PFSK-1 (cell line): ENCODE measurements around the gene CTNND2.

ENCODE experiments used
- FOXP2 ChIP-seq: optimal IDR thresholded peaks from 2 replicates; pipeline ENCODE3; 2011; ENCODE audit warnings: borderline replicate concordance, control low read depth, inconsistent platforms; ENCODE audit not compliant: insufficient read depth; ENCODE audit errors: extremely low read length, extremely low read depth
- POLR2AphosphoS5 ChIP-seq: IDR thresholded peaks from 2 replicates; pipeline ENCODE4 v1.6.1; 2012; ENCODE audit warnings: low read depth, mild to moderate bottlenecking, control low read depth, low read length, moderate library complexity
- REST ChIP-seq, 2 experiments: IDR thresholded peaks; 2 replicates each; pipeline versions ENCODE4 v1.6.1 to v1.8.0; 2011 to 2012; ENCODE audit warnings: low read depth in 2 of 2, low read length in 2 of 2, control low read depth in 1 of 2, inconsistent platforms in 1 of 2, mild to moderate bottlenecking in 1 of 2, moderate library complexity in 1 of 2; ENCODE audit not compliant: insufficient read depth in 1 of 2
- SIN3A ChIP-seq: IDR thresholded peaks from 2 replicates; pipeline ENCODE4 v1.6.1; 2012; ENCODE audit warnings: mild to moderate bottlenecking, low read length, moderate library complexity, borderline replicate concordance; ENCODE audit not compliant: insufficient read depth
- TAF1 ChIP-seq: IDR thresholded peaks from 2 replicates; pipeline ENCODE4 v1.6.1; 2012; ENCODE audit warnings: low read length, control low read depth, borderline replicate concordance; ENCODE audit not compliant: insufficient read depth

GRCh38 chr5:11455505-11455904, 448.7 kb downstream of the CTNND2 start:
- TF ChIP-seq POLR2AphosphoS5 (no peak), REST (IDR thresholded peaks at IDR 0.05; ENCODE audit: insufficient read depth in 1 of 2, low read depth in 2 of 2, low read length in 2 of 2) (no peak), TAF1 (no peak), SIN3A (no peak), FOXP2 (no peak)
